GM21786 (cell line): ENCODE measurements around the gene DGAT2.
"Not testable (repeated sequence)": the region's sequence is repeated elsewhere in the genome, so short reads cannot be mapped to it uniquely, and the experiment has no call there.

Source experiments
- ATAC-seq: cut with Tn5 transposase; IDR thresholded peaks from one replicate; pipeline ENCODE4 v1.9.1; 2021; ENCODE audit not compliant: unreplicated experiment

Gene DGAT2

GRCh38 chr11:75754933-75755332, 13.6 kb upstream of the DGAT2 start:
- ATAC-seq = not testable (repeated sequence)

GRCh38 chr11:75757651-75758050, 10.9 kb upstream of the DGAT2 start:
- no peak for ATAC-seq

GRCh38 chr11:75759832-75760231, 8.7 kb upstream of the DGAT2 start:
- no peak for ATAC-seq

GRCh38 chr11:75760243-75760642, 8.3 kb upstream of the DGAT2 start:
- no peak for ATAC-seq

- no peak for ATAC-seq
Measured at GRCh38 chr11:75760710-75761493, 7.7 kb upstream of the DGAT2 start.

GRCh38 chr11:75762158-75762557, 6.4 kb upstream of the DGAT2 start:
- ATAC-seq = no peak

GRCh38 chr11:75762885-75763284, 5.7 kb upstream of the DGAT2 start:
- no peak for ATAC-seq

GRCh38 chr11:75763846-75764245, 4.7 kb upstream of the DGAT2 start:
- ATAC-seq = no peak

GRCh38 chr11:75765116-75765515, 3.5 kb upstream of the DGAT2 start:
- ATAC-seq = no peak

- ATAC-seq = no peak
Measured at GRCh38 chr11:75766443-75767227, 1.9 kb upstream of the DGAT2 start.

GRCh38 chr11:75767228-75767572, 1.4 kb upstream of the DGAT2 start:
- no peak for ATAC-seq

- ATAC-seq = no peak
Measured at GRCh38 chr11:75767793-75768111, 826 bp upstream of the DGAT2 start.

- no peak for ATAC-seq
Measured at GRCh38 chr11:75768909-75769771, 562 bp downstream of the DGAT2 start.

GRCh38 chr11:75770102-75770501, 1.5 kb downstream of the DGAT2 start:
- ATAC-seq = no peak

- ATAC-seq = no peak
Measured at GRCh38 chr11:75771646-75772410, 3.2 kb downstream of the DGAT2 start.

- peak; percentile 86 for ATAC-seq
Measured at GRCh38 chr11:75773595-75774353, 5.2 kb downstream of the DGAT2 start.

- no peak for ATAC-seq
Measured at GRCh38 chr11:75775056-75775455, 6.5 kb downstream of the DGAT2 start.

- no peak for ATAC-seq
Measured at GRCh38 chr11:75776546-75776945, 8.0 kb downstream of the DGAT2 start.

GRCh38 chr11:75777461-75778110, 9.0 kb downstream of the DGAT2 start:
- no peak for ATAC-seq

GRCh38 chr11:75778962-75779361, 10.4 kb downstream of the DGAT2 start:
- ATAC-seq = no peak
